ENCODE results near the gene DYNLL1. TPM values are rescaled to one million over a fixed set of nuclear protein-coding genes. Genes with fewer than 3 reads are reported as not detected.

The DYNLL1 gene
- total and polyA plus RNA-seq, 2 of the 4 experiments (the other 2 are of a cell fraction) = 663 to 696 TPM

DNA sequence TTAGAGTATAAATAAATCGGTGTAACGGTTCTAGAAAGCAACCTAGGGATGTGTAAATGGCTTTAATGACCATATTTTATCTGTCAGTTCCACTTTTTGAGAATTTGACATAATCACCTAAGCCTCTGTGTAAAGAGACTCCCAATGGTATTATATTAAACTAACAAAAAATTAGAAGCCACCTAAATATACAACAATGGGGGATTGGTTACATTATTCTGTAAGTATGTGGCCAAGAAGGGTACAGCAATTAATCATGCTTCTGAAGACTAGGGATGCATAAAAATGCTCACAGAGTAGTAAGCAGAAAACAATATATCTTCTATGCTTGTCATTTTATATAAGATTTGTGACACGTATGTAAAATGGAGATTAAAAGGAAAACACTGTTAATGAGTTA, 48.8 kb downstream of the DYNLL1 start:
- Histone ChIP-seq H3K36me3 (ENCODE audit: control insufficient read depth, insufficient read depth, low read length) (peaks cover 27% of the 10 kb centered on the region), H2BK20ac (ENCODE audit: low read depth, low read length) (no peak overlapping the region), H2BK5ac (ENCODE audit: low read depth, low read length, poor library complexity, severe bottlenecking) (no peak overlapping the region), H3K4me3 (ENCODE audit: insufficient read depth, low read depth, low read length) (no peak overlapping the region), H4K91ac (ENCODE audit: insufficient read depth, low read depth, low read length) (no peak overlapping the region), H4K8ac (ENCODE audit: low read depth in 2 of 2, low read length in 2 of 2) (no peak overlapping the region), H4K5ac (ENCODE audit: low read depth, low read length) (no peak overlapping the region), H3K18ac (ENCODE audit: low read depth, low read length) (no peak overlapping the region), H3K4ac (ENCODE audit: low read depth, low read length) (no peak overlapping the region), H3K56ac (ENCODE audit: extremely low read depth, insufficient read depth, low read length) (no peak overlapping the region), H3K4me2 (ENCODE audit: low read depth, low read length) (no peak overlapping the region), H2AFZ (replicated peaks; ENCODE audit: low read length, poor library complexity) (no peak overlapping the region), H2BK15ac (ENCODE audit: low read depth, low read length) (no peak overlapping the region), H2AK5ac (ENCODE audit: low read depth, low read length) (no peak overlapping the region), H3K9me1 (ENCODE audit: insufficient read depth, low read length) (peaks cover 10% of the 10 kb centered on the region), H3K79me1 (ENCODE audit: low read depth in 1 of 2, low read length in 2 of 2) (peaks cover 41 to 75% of the 10 kb centered on the region in 2 experiments), H3K23ac (ENCODE audit: low read depth, low read length) (no peak overlapping the region), H3K4me1 (ENCODE audit: control insufficient read depth, insufficient read depth, low read length) (no peaks in the 10 kb centered on the region), H3K9me3 (ENCODE audit: control insufficient read depth, insufficient read depth, low read length) (no peaks in the 10 kb centered on the region), H3K9ac (ENCODE audit: low read depth, low read length) (no peak overlapping the region), H3K27me3 (ENCODE audit: control insufficient read depth, insufficient read depth, low read length) (no peaks in the 10 kb centered on the region), H4K20me1 (ENCODE audit: insufficient read depth, low read length) (peaks cover 76% of the 10 kb centered on the region), H2AK9ac (replicated peaks; ENCODE audit: low read depth, low read length, poor library complexity) (no peak overlapping the region), H3K14ac (replicated peaks; ENCODE audit: low read depth, low read length) (no peak overlapping the region), H3K27ac (ENCODE audit: insufficient read depth, low read length) (no peak overlapping the region), H2BK120ac (ENCODE audit: low read depth, low read length) (no peak overlapping the region)
- DNase-seq = no peak
- dilution Hi-C loops (cut with HindIII; ENCODE audit: low sequenced_read_pairs, unreplicated experiment) = no loop called here
- POLR2A ChIA-PET (ENCODE audit: unreplicated experiment) = no interaction called here
- in situ Hi-C loops (cut with MboI; ENCODE audit: low sequenced_read_pairs) = no loop called here
- BruUV-seq (replicated peaks) = no TSS peak
- WGBS, 2 experiments (ENCODE audit: extremely low coverage in 2 of 2, insufficient read length in 1 of 2) = no CpG with 5 or more reads among the region's 3 CpGs
- CTCF ChIA-PET = no interaction called here
- ATAC-seq (ENCODE audit: low read depth) = no peak
- TF ChIP-seq, protein P1, sequence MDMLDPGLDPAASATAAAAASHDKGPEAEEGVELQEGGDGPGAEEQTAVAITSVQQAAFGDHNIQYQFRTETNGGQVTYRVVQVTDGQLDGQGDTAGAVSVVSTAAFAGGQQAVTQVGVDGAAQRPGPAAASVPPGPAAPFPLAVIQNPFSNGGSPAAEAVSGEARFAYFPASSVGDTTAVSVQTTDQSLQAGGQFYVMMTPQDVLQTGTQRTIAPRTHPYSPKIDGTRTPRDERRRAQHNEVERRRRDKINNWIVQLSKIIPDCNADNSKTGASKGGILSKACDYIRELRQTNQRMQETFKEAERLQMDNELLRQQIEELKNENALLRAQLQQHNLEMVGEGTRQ (IDR thresholded peaks at IDR 0.05; ENCODE audit: low read depth, low read length) = no peak
- TF ChIP-seq, protein P2, sequence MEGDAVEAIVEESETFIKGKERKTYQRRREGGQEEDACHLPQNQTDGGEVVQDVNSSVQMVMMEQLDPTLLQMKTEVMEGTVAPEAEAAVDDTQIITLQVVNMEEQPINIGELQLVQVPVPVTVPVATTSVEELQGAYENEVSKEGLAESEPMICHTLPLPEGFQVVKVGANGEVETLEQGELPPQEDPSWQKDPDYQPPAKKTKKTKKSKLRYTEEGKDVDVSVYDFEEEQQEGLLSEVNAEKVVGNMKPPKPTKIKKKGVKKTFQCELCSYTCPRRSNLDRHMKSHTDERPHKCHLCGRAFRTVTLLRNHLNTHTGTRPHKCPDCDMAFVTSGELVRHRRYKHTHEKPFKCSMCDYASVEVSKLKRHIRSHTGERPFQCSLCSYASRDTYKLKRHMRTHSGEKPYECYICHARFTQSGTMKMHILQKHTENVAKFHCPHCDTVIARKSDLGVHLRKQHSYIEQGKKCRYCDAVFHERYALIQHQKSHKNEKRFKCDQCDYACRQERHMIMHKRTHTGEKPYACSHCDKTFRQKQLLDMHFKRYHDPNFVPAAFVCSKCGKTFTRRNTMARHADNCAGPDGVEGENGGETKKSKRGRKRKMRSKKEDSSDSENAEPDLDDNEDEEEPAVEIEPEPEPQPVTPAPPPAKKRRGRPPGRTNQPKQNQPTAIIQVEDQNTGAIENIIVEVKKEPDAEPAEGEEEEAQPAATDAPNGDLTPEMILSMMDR (conservative IDR thresholded peaks at IDR 0.05; ENCODE audit: low read depth, low read length) = no peak
- TF ChIP-seq RCOR1 (IDR thresholded peaks at IDR 0.05; ENCODE audit: insufficient replicate concordance, low read length) = no peak
- TF ChIP-seq POLR2A (IDR thresholded peaks at IDR 0.05; ENCODE audit: low read depth, low read length) = no peak
- no peak for TF ChIP-seq BHLHE40 (IDR thresholded peaks at IDR 0.05; ENCODE audit: low read depth, low read length)
- no peak for TF ChIP-seq NFE2L2 (IDR thresholded peaks at IDR 0.05; ENCODE audit: low read depth, low read length)
- TF ChIP-seq, protein P3, sequence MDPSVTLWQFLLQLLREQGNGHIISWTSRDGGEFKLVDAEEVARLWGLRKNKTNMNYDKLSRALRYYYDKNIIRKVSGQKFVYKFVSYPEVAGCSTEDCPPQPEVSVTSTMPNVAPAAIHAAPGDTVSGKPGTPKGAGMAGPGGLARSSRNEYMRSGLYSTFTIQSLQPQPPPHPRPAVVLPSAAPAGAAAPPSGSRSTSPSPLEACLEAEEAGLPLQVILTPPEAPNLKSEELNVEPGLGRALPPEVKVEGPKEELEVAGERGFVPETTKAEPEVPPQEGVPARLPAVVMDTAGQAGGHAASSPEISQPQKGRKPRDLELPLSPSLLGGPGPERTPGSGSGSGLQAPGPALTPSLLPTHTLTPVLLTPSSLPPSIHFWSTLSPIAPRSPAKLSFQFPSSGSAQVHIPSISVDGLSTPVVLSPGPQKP (IDR thresholded peaks at IDR 0.05; ENCODE audit: borderline replicate concordance, low read depth, low read length) = no peak
- TF ChIP-seq SMC3 (IDR thresholded peaks at IDR 0.05; ENCODE audit: low read depth, low read length) = no peak
- no peak for TF ChIP-seq MXI1 (IDR thresholded peaks at IDR 0.05; ENCODE audit: borderline replicate concordance, low read depth, low read length)
- intact Hi-C loops (cut with micrococcal nuclease) = no loop called here

Measured in IMR-90 (cell line).